H1 (cell line): ENCODE results near the gene KCNA2. TPM values are rescaled to one million over a fixed set of nuclear protein-coding genes. Genes with fewer than 3 reads are reported as not detected.
A peak's percentile ranks its signal among the peaks of the same experiment; 100 is the strongest.

Experiments used
- CTCF ChIP-seq, 3 experiments: IDR thresholded peaks; 1 replicate in 2 of 3; 2 replicates in 1 of 3; pipeline versions ENCODE4 v1.5.1 to v1.6.1; 2011; ENCODE audit warnings: low read length in 3 of 3, mild to moderate bottlenecking in 3 of 3, inconsistent platforms in 2 of 3, low read depth in 1 of 3, moderate library complexity in 1 of 3; ENCODE audit not compliant: insufficient read depth in 1 of 3; ENCODE audit errors: control extremely low read depth in 1 of 3
- FOSL1 ChIP-seq: IDR thresholded peaks from 2 replicates; pipeline ENCODE4 v1.6.1; 2011; ENCODE audit warnings: mild to moderate bottlenecking, low read depth, low read length, moderate library complexity; ENCODE audit not compliant: insufficient read depth
- GABPA ChIP-seq: IDR thresholded peaks from 2 replicates; pipeline ENCODE4 v1.6.1; 2011; ENCODE audit warnings: mild to moderate bottlenecking, low read length, moderate library complexity, borderline replicate concordance; ENCODE audit not compliant: insufficient read depth
- KDM5A ChIP-seq: fragments of 200-600 bp; IDR thresholded peaks from 2 replicates; pipeline ENCODE4 v1.7.1; 2012; ENCODE audit warnings: mild to moderate bottlenecking, low read length, inconsistent platforms, mixed read lengths
- SAP30 ChIP-seq: fragments of 300-600 bp; sonication (generic); IDR thresholded peaks from 2 replicates; pipeline ENCODE4 v1.7.1; 2012; ENCODE audit warnings: low read length, moderate library complexity, mild to moderate bottlenecking, inconsistent platforms; ENCODE audit not compliant: insufficient read depth, insufficient replicate concordance
- SUZ12 ChIP-seq: fragments of 200-600 bp; sonication (generic); IDR thresholded peaks from 2 replicates; pipeline ENCODE4 v1.6.1; 2012; ENCODE audit warnings: mild to moderate bottlenecking, inconsistent platforms, low read length, moderate library complexity, mixed read lengths
- polyA plus RNA-seq, 7 experiments: library from polyadenylated mRNA; depleted of rRNA in 3 of 7; stranded (reverse) in 5 of 7; unstranded in 2 of 7; fragments of >200 nt in 5 of 7; fragments of 200-250 nt in 2 of 7; gene quantifications; 1 replicate in 5 of 7; 2 replicates in 1 of 7; 4 replicates in 1 of 7; pipeline versions ENCODE4 v1.2.1 to v1.2.3, GENCODE V29; 2011 to 2013; ENCODE audit warnings: missing spikeins in 2 of 7, mixed read lengths in 2 of 7
- total RNA-seq: library from RNA; stranded (reverse); fragmentation: NEBNext Ultra II Directional; extraction: Animal tissue kit (Norgen Biotek cat#: 25700); gene quantifications from 2 replicates; pipeline ENCODE4 v1.2.1, GENCODE V29; 2021

KCNA2 gene
- total and polyA plus RNA-seq, 2 of the 8 experiments (the other 6 are each of a cell fraction or from before 2014, with no cell fraction given) = 0.26 to 0.78 TPM

- TF ChIP-seq CTCF (IDR thresholded peaks at IDR 0.05; ENCODE audit: control extremely low read depth in 1 of 3, insufficient read depth in 1 of 3, low read depth in 1 of 3, low read length in 3 of 3) = no peak
- 0 out of 2 replicates have a peak, but pooled peaks have one; percentile 23 for TF ChIP-seq GABPA
- peak; percentile 44; the same call in 1 of the 2 replicates for TF ChIP-seq SUZ12
- no peak for TF ChIP-seq FOSL1
- no peak for TF ChIP-seq SAP30
- no peak for TF ChIP-seq KDM5A
Observed at GRCh38 chr1:110605901-110606656, at the start of gene KCNA2 (continued).
